Measurements from ENCODE around the gene DICER1. TPM values are rescaled to one million over a fixed set of nuclear protein-coding genes. Genes with fewer than 3 reads are reported as not detected.

DICER1 gene
- total RNA-seq, 2 donors from 2014 or later = 49.3 to 53.7 TPM

GRCh38 chr14:95102680-95103044 lies 54.7 kb downstream of the DICER1 start:
- intact Hi-C loops (cut with DNase I) = loop anchor here (5.0 to 10.0 kb wide), 2 partner anchors 92 to 330 kb away; no protein-coding TSS in a partner anchor

GRCh38 chr14:95101736-95102679 lies 55.3 kb downstream of the DICER1 start:
- Histone ChIP-seq H3K4me1 (no peaks in the 10 kb centered on the region), H3K27me3 (no peaks in the 10 kb centered on the region), H3K9ac (ENCODE audit: low read depth in 2 of 2, low read length in 2 of 2) (no peak overlapping the region), H3K9me3 (no peaks in the 10 kb centered on the region), H3K4me3 (no peak overlapping the region), H3K27ac (no peak overlapping the region), H3K36me3 (peaks cover 12% of the 10 kb centered on the region)
- no peak for TF ChIP-seq CTCF (IDR thresholded peaks at IDR 0.05)
- intact Hi-C loops (cut with DNase I) = loop anchor here (5.0 to 10.0 kb wide), 2 partner anchors 93 to 330 kb away; no protein-coding TSS in a partner anchor
- DNase-seq = no peak

More at GRCh38 chr14:95102680-95103044, 54.7 kb downstream of the DICER1 start:
- TF ChIP-seq CTCF (IDR thresholded peaks at IDR 0.05) = no peak
- Histone ChIP-seq H3K9me3 (no peaks in the 10 kb centered on the region), H3K9ac (ENCODE audit: low read depth in 2 of 2, low read length in 2 of 2) (no peak overlapping the region), H3K27ac (no peak overlapping the region), H3K36me3 (peaks cover 12% of the 10 kb centered on the region), H3K4me3 (no peak overlapping the region), H3K27me3 (no peaks in the 10 kb centered on the region), H3K4me1 (no peaks in the 10 kb centered on the region)
- DNase-seq = no peak

GRCh38 chr14:95098984-95099599 lies 58.2 kb downstream of the DICER1 start:
- intact Hi-C loops (cut with DNase I) = loop anchor here (5.0 kb wide), 1 partner anchor 407 kb away; no protein-coding TSS in a partner anchor
- H3K27me3 ChIP-seq = no peaks in the 10 kb centered on the region
- no peak overlapping the region for H3K9ac ChIP-seq (ENCODE audit: low read depth in 2 of 2, low read length in 2 of 2)
- no peaks in the 10 kb centered on the region for H3K4me1 ChIP-seq
- no peak overlapping the region for H3K27ac ChIP-seq
- peak; percentile 65 for DNase-seq
- no peak overlapping the region for H3K4me3 ChIP-seq
- peaks cover 12% of the 10 kb centered on the region for H3K36me3 ChIP-seq
- TF ChIP-seq CTCF (IDR thresholded peaks at IDR 0.05) = peak; percentile 45
- no peaks in the 10 kb centered on the region for H3K9me3 ChIP-seq

- no peak for DNase-seq
- Histone ChIP-seq H3K36me3 (peaks cover 5% of the 10 kb centered on the region), H3K9me3 (no peaks in the 10 kb centered on the region), H3K27me3 (no peaks in the 10 kb centered on the region), H3K4me1 (no peaks in the 10 kb centered on the region), H3K27ac (no peak overlapping the region), H3K4me3 (no peak overlapping the region), H3K9ac (ENCODE audit: low read depth in 2 of 2, low read length in 2 of 2) (no peak overlapping the region)
- TF ChIP-seq CTCF (IDR thresholded peaks at IDR 0.05) = no peak
- intact Hi-C loops (cut with DNase I) = loop anchor here (5.0 kb wide), 1 partner anchor 405 kb away; no protein-coding TSS in a partner anchor
Measured at GRCh38 chr14:95097385-95097784, 59.9 kb downstream of the DICER1 start.

GRCh38 chr14:95096476-95096875 lies 60.9 kb downstream of the DICER1 start:
- Histone ChIP-seq H3K27me3 (no peaks in the 10 kb centered on the region), H3K9me3 (no peaks in the 10 kb centered on the region), H3K9ac (ENCODE audit: low read depth in 2 of 2, low read length in 2 of 2) (no peak overlapping the region), H3K4me1 (no peaks in the 10 kb centered on the region), H3K4me3 (no peak overlapping the region), H3K36me3 (peaks cover 5% of the 10 kb centered on the region), H3K27ac (no peak overlapping the region)
- intact Hi-C loops (cut with DNase I) = loop anchor here (5.0 kb wide), 1 partner anchor 404 kb away; no protein-coding TSS in a partner anchor
- no peak for DNase-seq
- TF ChIP-seq CTCF (IDR thresholded peaks at IDR 0.05) = no peak

All from colonic mucosa (tissue), 4 donors.